GM12878 (cell line): ENCODE results near the gene CILP. TPM values are rescaled to one million over a fixed set of nuclear protein-coding genes. Genes with fewer than 3 reads are reported as not detected.

ENCODE experiments used
- ATAC-seq: fragments of 200-7000 bp; cut with Tn5 transposase; 3 replicates; pipeline ENCODE4 v1.9.1; 2020; ENCODE audit warnings: mild to moderate bottlenecking, moderate library complexity
- BruUV-seq: library from RNA; stranded (reverse); fragments of 400-500 nt; replicated peaks from 2 replicates; lab custom pipeline; 2021; lab: Mats Ljungman, UMichigan
- CTCF ChIA-PET: fragments of 300-600 bp; sonication (Branson Sonifier 250); formaldehyde crosslinking; extraction: SDS; loops from one replicate; lab custom pipeline; 2021; ENCODE audit warnings: inconsistent platforms; lab: Yijun Ruan, JAX
- POLR2A ChIA-PET: fragments of 350-600 bp; formaldehyde crosslinking; extraction: SDS; loops from one replicate; lab custom pipeline; 2021; ENCODE audit warnings: inconsistent platforms; lab: Charles Lee
- RAD21 ChIA-PET: fragments of 300-600 bp; sonication (Branson Sonifier 250); formaldehyde crosslinking; loops from one replicate; lab custom pipeline; 2023; ENCODE audit warnings: antibody characterized with exemption; ENCODE audit not compliant: unreplicated experiment; lab: Charles Lee
- SMC1A ChIA-PET: fragments of 300-600 bp; sonication (Branson Sonifier 250); formaldehyde crosslinking; loops from one replicate; lab custom pipeline; 2023; ENCODE audit not compliant: unreplicated experiment, uncharacterized antibody; lab: Charles Lee
- DNase-seq: peaks from one replicate; pipeline ENCODE4 v3.0.0-alpha.2; 2011; ENCODE audit warnings: low read depth, low spot score
- FAIRE-seq: peaks from 3 replicates; lab custom pipeline; 2011; peaks lifted over from hg19 to GRCh38; lab: Jason Lieb, UNC
- H2AFZ ChIP-seq: 2 replicates; pipeline ENCODE4 v1.6.0; 2011; ENCODE audit warnings: low read depth, low read length, control low read depth; ENCODE audit not compliant: control insufficient read depth
- H3K27ac ChIP-seq: 2 replicates; pipeline ENCODE4 v1.5.1; 2011; ENCODE audit warnings: control low read depth; ENCODE audit not compliant: control insufficient read depth, insufficient read depth
- H3K27me3 ChIP-seq, 2 experiments: replicated peaks in 1 of 2; 2 replicates each; pipeline versions ENCODE4 v1.6.0 to v1.6.1; 2011; ENCODE audit warnings: low read length in 1 of 2; ENCODE audit not compliant: control insufficient read depth in 2 of 2, insufficient read depth in 2 of 2
- H3K36me3 ChIP-seq, 2 experiments: 2 replicates each; pipeline ENCODE4 v1.5.1; 2011; ENCODE audit warnings: low read length in 1 of 2; ENCODE audit not compliant: control insufficient read depth in 2 of 2, insufficient read depth in 2 of 2
- H3K4me1 ChIP-seq: 2 replicates; pipeline ENCODE4 v1.6.1; 2011; ENCODE audit warnings: mild to moderate bottlenecking, low read length, moderate library complexity, mixed read lengths; ENCODE audit not compliant: control insufficient read depth, insufficient read depth
- H3K4me2 ChIP-seq: 2 replicates; pipeline ENCODE4 v1.6.0; 2011; ENCODE audit warnings: control low read depth; ENCODE audit not compliant: control insufficient read depth, insufficient read depth
- H3K4me3 ChIP-seq: fragments of 200-600 bp; sonication (generic); 2 replicates; pipeline ENCODE4 v1.5.1; 2016
- H3K79me2 ChIP-seq: 2 replicates; pipeline ENCODE4 v1.6.0; 2011; ENCODE audit warnings: low read length; ENCODE audit not compliant: control insufficient read depth, insufficient read depth
- H3K9ac ChIP-seq: 2 replicates; pipeline ENCODE4 v1.8.0; 2011; ENCODE audit warnings: low read length, control low read depth, mixed read lengths; ENCODE audit not compliant: control insufficient read depth, insufficient read depth
- H3K9me3 ChIP-seq: replicated peaks from 3 replicates; pipeline ENCODE4 v1.5.1; 2011; ENCODE audit warnings: mild to moderate bottlenecking, low read length; ENCODE audit not compliant: control insufficient read depth, insufficient read depth
- H4K20me1 ChIP-seq: 2 replicates; pipeline ENCODE4 v1.6.0; 2011; ENCODE audit not compliant: control insufficient read depth, insufficient read depth
- ATF7 ChIP-seq: fragments of 450-650 bp; IDR thresholded peaks from 2 replicates; pipeline ENCODE4 v1.6.1; 2016; ENCODE audit warnings: low read depth, mild to moderate bottlenecking
- BCL11A ChIP-seq: IDR thresholded peaks from 2 replicates; pipeline ENCODE4 v1.6.1; 2011; ENCODE audit warnings: low read depth, low read length
- IRF5 ChIP-seq: fragments of 450-650 bp; IDR thresholded peaks from 2 replicates; pipeline ENCODE4 v1.6.1; 2017; ENCODE audit warnings: borderline replicate concordance
- KLF5 ChIP-seq: fragments of 450-650 bp; IDR thresholded peaks from 2 replicates; pipeline ENCODE4 v1.6.1; 2014; ENCODE audit warnings: mild to moderate bottlenecking; ENCODE audit not compliant: partially characterized antibody
- MEF2B ChIP-seq: fragments of 450-650 bp; IDR thresholded peaks from 2 replicates; pipeline ENCODE4 v1.6.1; 2018; ENCODE audit warnings: mild to moderate bottlenecking, moderate library complexity; ENCODE audit not compliant: partially characterized antibody, poor library complexity, severe bottlenecking
- MXI1 ChIP-seq: fragments of 150-350 bp; IDR thresholded peaks from 2 replicates; pipeline ENCODE4 v1.6.1; 2011; ENCODE audit warnings: low read depth, mild to moderate bottlenecking, inconsistent platforms, low read length, improper control_type of control experiment
- NKRF ChIP-seq: fragments of 450-650 bp; conservative IDR thresholded peaks from 2 replicates; pipeline ENCODE4 v1.6.1; 2017; ENCODE audit warnings: mild to moderate bottlenecking, moderate library complexity
- PAX5 ChIP-seq: IDR thresholded peaks from 2 replicates; pipeline ENCODE4 v1.6.1; 2011; ENCODE audit warnings: low read depth, low read length, borderline replicate concordance
- SMC3 ChIP-seq: IDR thresholded peaks from 2 replicates; pipeline ENCODE4 v1.6.1; 2011; ENCODE audit warnings: low read length, improper control_type of control experiment, borderline replicate concordance
- SPI1 ChIP-seq: IDR thresholded peaks from 2 replicates; pipeline ENCODE4 v1.6.1; 2011; ENCODE audit warnings: low read depth, mild to moderate bottlenecking, low read length, moderate library complexity, borderline replicate concordance; ENCODE audit not compliant: insufficient read depth
- YY1 ChIP-seq: IDR thresholded peaks from 2 replicates; pipeline ENCODE4 v1.6.1; 2011; ENCODE audit warnings: low read depth, mild to moderate bottlenecking, low read length
- ZBTB40 ChIP-seq: fragments of 450-650 bp; IDR thresholded peaks from 2 replicates; pipeline ENCODE4 v1.6.1; 2016; ENCODE audit warnings: mild to moderate bottlenecking, moderate library complexity, borderline replicate concordance
- ZNF622 ChIP-seq: fragments of 450-650 bp; IDR thresholded peaks from 2 replicates; pipeline ENCODE4 v1.6.1; 2017; ENCODE audit warnings: mild to moderate bottlenecking, inconsistent platforms
- WGBS: methylation state at CpG from one replicate; pipeline ENCODE4 v1.1.6; 2016; ENCODE audit warnings: low lambda C conversion rate; ENCODE audit not compliant: insufficient replicate concordance, insufficient coverage; ENCODE audit errors: missing lambda C conversion rate; 5-methylcytosine and 5-hydroxymethylcytosine counted together
- in situ Hi-C: fragments of 300-500 bp; cut with MboI; formaldehyde crosslinking; loops from 9 replicates; pipeline ENCODE4 v1.14.3; 2018; ENCODE audit warnings: mixed read lengths
- intact Hi-C: fragments of 100-400 bp; cut with micrococcal nuclease; formaldehyde crosslinking; loops from one replicate; pipeline ENCODE4 v1.14.2; 2022; ENCODE audit not compliant: unreplicated experiment
- polyA plus RNA-seq, 11 experiments: library from polyadenylated mRNA; depleted of rRNA in 4 of 11; unstranded in 6 of 11; stranded (reverse) in 5 of 11; fragments of >200 nt; fragmentation: Nextera tagmentation in 4 of 11; fragmentation: Illumina TruSeq in 1 of 11; extraction: Ambion mirVana in 4 of 11; extraction: Trizol in 1 of 11; gene quantifications; 1 replicate in 1 of 11; 2 replicates in 10 of 11; pipeline versions ENCODE4 v1.2.1 to v1.2.3, GENCODE V29; 2011 to 2016; ENCODE audit warnings: inconsistent platforms in 2 of 11, missing spikeins in 2 of 11, low read depth in 1 of 11
- total RNA-seq, 4 experiments: library from RNA; depleted of rRNA in 3 of 4; stranded (reverse); fragments of >200 nt in 3 of 4; fragmentation: Illumina TruSeq in 1 of 4; extraction: Trizol in 1 of 4; gene quantifications; 2 replicates each; pipeline versions ENCODE4 v1.2.1 to v1.2.3, GENCODE V29; 2013 to 2021
- TF ChIP-seq, protein P1 (sequence below): IDR thresholded peaks from 2 replicates; pipeline ENCODE4 v1.6.1; 2012; ENCODE audit warnings: low read depth, low read length, improper control_type of control experiment

The CILP gene
- total and polyA plus RNA-seq, 10 of the 15 experiments (the other 5 are each of a cell fraction or from before 2014, with no cell fraction given), result 0.03 to 0.06 (median 0.04) TPM; not detected in 4

GRCh38 chr15:65206750-65207149, 4.5 kb downstream of the CILP start:
- ChIA-PET POLR2A (no interaction called here), SMC1A (interaction anchor here (0.7 kb wide), 1 partner anchor 10 kb away, joined by 4 read pairs; no protein-coding TSS in a partner anchor), CTCF (interaction anchor here (0.9 to 1.0 kb wide), 2 partner anchors 64 to 72 kb away, joined by 3 to 6 read pairs; no protein-coding TSS in a partner anchor), RAD21 (no interaction called here)
- no TSS peak for BruUV-seq
- H3K9me3 ChIP-seq, result no peaks in the 10 kb centered on the region
- no peaks in the 10 kb centered on the region for H3K79me2 ChIP-seq
- no peaks in the 10 kb centered on the region for H4K20me1 ChIP-seq
- in situ Hi-C loops, result no loop called here
- no peaks in the 10 kb centered on the region; a peak in 1 of 4 replicates for H3K27me3 ChIP-seq
- FAIRE-seq (no peak), ATAC-seq (no peak), DNase-seq (no peak)
- H3K4me3 ChIP-seq, result no peak overlapping the region
- no peak overlapping the region for H3K4me2 ChIP-seq
- no peaks in the 10 kb centered on the region for H3K4me1 ChIP-seq
- no peak overlapping the region for H3K9ac ChIP-seq
- no peak overlapping the region for H3K27ac ChIP-seq
- no peak overlapping the region for H2AFZ ChIP-seq
- TF ChIP-seq PAX5 (no peak), BCL11A (no peak), ZNF622 (no peak), YY1 (no peak), IRF5 (no peak), ATF7 (no peak), MEF2B (no peak), SMC3 (no peak), NKRF (no peak), ZBTB40 (no peak), SPI1 (no peak), MXI1 (no peak), KLF5 (no peak)
- TF ChIP-seq, protein P1, sequence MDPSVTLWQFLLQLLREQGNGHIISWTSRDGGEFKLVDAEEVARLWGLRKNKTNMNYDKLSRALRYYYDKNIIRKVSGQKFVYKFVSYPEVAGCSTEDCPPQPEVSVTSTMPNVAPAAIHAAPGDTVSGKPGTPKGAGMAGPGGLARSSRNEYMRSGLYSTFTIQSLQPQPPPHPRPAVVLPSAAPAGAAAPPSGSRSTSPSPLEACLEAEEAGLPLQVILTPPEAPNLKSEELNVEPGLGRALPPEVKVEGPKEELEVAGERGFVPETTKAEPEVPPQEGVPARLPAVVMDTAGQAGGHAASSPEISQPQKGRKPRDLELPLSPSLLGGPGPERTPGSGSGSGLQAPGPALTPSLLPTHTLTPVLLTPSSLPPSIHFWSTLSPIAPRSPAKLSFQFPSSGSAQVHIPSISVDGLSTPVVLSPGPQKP, result no peak
- intact Hi-C loops, result no loop called here
- no peaks in the 10 kb centered on the region for H3K36me3 ChIP-seq
- WGBS, result 51% methylated on average over 20 of the region's 20 CpGs
